ENCODE results near the gene UBE2D1. TPM values are rescaled to one million over a fixed set of nuclear protein-coding genes. Genes with fewer than 3 reads are reported as not detected.

UBE2D1 gene
- total RNA-seq, 1 experiment from 2014 or later, result 21.0 TPM

- POLR2A ChIA-PET, result no interaction called here
Observed at GRCh38 chr10:58322835-58323209, 12.0 kb upstream of the UBE2D1 start.

GRCh38 chr10:58326967-58327381 is 7.8 kb upstream of the UBE2D1 start:
- H3K27ac ChIP-seq (ENCODE audit: low read length), result no peak overlapping the region
- no peaks in the 10 kb centered on the region for H3K36me3 ChIP-seq (ENCODE audit: control insufficient read depth, insufficient read depth, low read length)
- ChIA-PET POLR2A (no interaction called here), CTCF (interaction anchor here (0.7 kb wide), 1 partner anchor 59 kb away, joined by 6 read pairs; no protein-coding TSS in a partner anchor)
- peaks cover 3% of the 10 kb centered on the region; the same call in 1 of the 2 replicates for H3K27me3 ChIP-seq (ENCODE audit: control insufficient read depth, insufficient read depth, low read length)
- in situ Hi-C loops (cut with HindIII; ENCODE audit: low pct_unique_long_range_greater_than_20kb, low sequenced_read_pairs) (no loop called here), intact Hi-C loops (cut with micrococcal nuclease; ENCODE audit: unreplicated experiment) (no loop called here)
- DNase-seq (ENCODE audit: low read depth, low spot score) (no peak), ATAC-seq (no peak)
- no peak for TF ChIP-seq CTCF (IDR thresholded peaks at IDR 0.05)
- TF ChIP-seq POLR2AphosphoS5 (IDR thresholded peaks at IDR 0.05; ENCODE audit: low read depth, low read length), result no peak
- no peak for TF ChIP-seq TCF7L2 (IDR thresholded peaks at IDR 0.05; ENCODE audit: low read depth, low read length)
- TF ChIP-seq SIN3A (IDR thresholded peaks at IDR 0.05; ENCODE audit: borderline replicate concordance, insufficient read depth, low read depth, low read length), result no peak
- TF ChIP-seq REST (IDR thresholded peaks at IDR 0.05; ENCODE audit: insufficient read depth in 1 of 2, low read depth in 2 of 2, low read length in 1 of 2), result no peak
- H3K4me3 ChIP-seq (ENCODE audit: low read depth in 2 of 2, low read length in 2 of 2), result no peak overlapping the region
- no TSS peak for BruUV-seq (replicated peaks)
- peaks cover 4% of the 10 kb centered on the region; the same call in 1 of the 2 replicates for H3K4me1 ChIP-seq (ENCODE audit: control insufficient read depth, insufficient read depth, low read length)
- H3K9me3 ChIP-seq (ENCODE audit: control insufficient read depth, insufficient read depth, low read depth, low read length), result no peaks in the 10 kb centered on the region

More at GRCh38 chr10:58322835-58323209, 12.0 kb upstream of the UBE2D1 start:
- BruUV-seq (replicated peaks), result no TSS peak
- intact Hi-C loops (cut with micrococcal nuclease; ENCODE audit: unreplicated experiment) (no loop called here), in situ Hi-C loops (cut with HindIII; ENCODE audit: low pct_unique_long_range_greater_than_20kb, low sequenced_read_pairs) (no loop called here)
- Histone ChIP-seq H3K27me3 (ENCODE audit: control insufficient read depth, insufficient read depth, low read length) (peaks cover 5% of the 10 kb centered on the region; the same call in 1 of the 2 replicates), H3K9me3 (ENCODE audit: control insufficient read depth, insufficient read depth, low read depth, low read length) (no peaks in the 10 kb centered on the region), H3K36me3 (ENCODE audit: control insufficient read depth, insufficient read depth, low read length) (no peaks in the 10 kb centered on the region), H3K4me3 (ENCODE audit: low read depth in 2 of 2, low read length in 2 of 2) (no peak overlapping the region), H3K27ac (ENCODE audit: low read length) (no peak overlapping the region), H3K4me1 (ENCODE audit: control insufficient read depth, insufficient read depth, low read length) (peaks cover 4% of the 10 kb centered on the region; the same call in 1 of the 2 replicates)
- TF ChIP-seq CTCF (IDR thresholded peaks at IDR 0.05), result no peak
- no peak for TF ChIP-seq TCF7L2 (IDR thresholded peaks at IDR 0.05; ENCODE audit: low read depth, low read length)
- no peak for TF ChIP-seq POLR2AphosphoS5 (IDR thresholded peaks at IDR 0.05; ENCODE audit: low read depth, low read length)
- no peak for TF ChIP-seq REST (IDR thresholded peaks at IDR 0.05; ENCODE audit: insufficient read depth in 1 of 2, low read depth in 2 of 2, low read length in 1 of 2)
- TF ChIP-seq SIN3A (IDR thresholded peaks at IDR 0.05; ENCODE audit: borderline replicate concordance, insufficient read depth, low read depth, low read length), result no peak
- DNase-seq (ENCODE audit: low read depth, low spot score) (no peak), ATAC-seq (no peak)
- CTCF ChIA-PET, result no interaction called here

Data from Panc1 (cell line).